GM23248 (cell line): Measurements from ENCODE around the gene TMEM115. TPM values are rescaled to one million over a fixed set of nuclear protein-coding genes. Genes with fewer than 3 reads are reported as not detected.

Experiments
- DNase-seq: peaks from one replicate; pipeline ENCODE4 v3.0.0-alpha.2; 2015
- H2AFZ ChIP-seq: fragments of 200-600 bp; sonication (generic); 2 replicates; pipeline ENCODE4 v1.6.1; 2016; ENCODE audit warnings: antibody characterized with exemption
- H3F3A ChIP-seq: fragments of 200-600 bp; sonication (generic); 2 replicates; pipeline ENCODE4 v1.6.1; 2016; ENCODE audit warnings: mild to moderate bottlenecking, antibody characterized with exemption, mixed run types; ENCODE audit not compliant: insufficient read depth
- H3K27ac ChIP-seq: fragments of 200-600 bp; sonication (generic); 2 replicates; pipeline ENCODE4 v1.5.1; 2016; ENCODE audit warnings: mild to moderate bottlenecking
- H3K27me3 ChIP-seq: fragments of 200-600 bp; sonication (generic); replicated peaks from 2 replicates; pipeline ENCODE4 v1.6.1; 2016; ENCODE audit warnings: mild to moderate bottlenecking; ENCODE audit not compliant: insufficient read depth
- H3K36me3 ChIP-seq: fragments of 200-600 bp; sonication (generic); 2 replicates; pipeline ENCODE4 v1.6.1; 2016; ENCODE audit warnings: low read depth, mild to moderate bottlenecking
- H3K4me1 ChIP-seq: fragments of 200-600 bp; sonication (generic); 2 replicates; pipeline ENCODE4 v1.6.1; 2016; ENCODE audit warnings: mild to moderate bottlenecking; ENCODE audit not compliant: insufficient read depth
- H3K4me2 ChIP-seq: fragments of 200-600 bp; sonication (generic); one replicate; pipeline ENCODE4 v1.6.1; 2016; ENCODE audit warnings: mild to moderate bottlenecking; ENCODE audit not compliant: unreplicated experiment
- H3K4me3 ChIP-seq: fragments of 200-600 bp; sonication (generic); 2 replicates; pipeline ENCODE4 v1.5.1; 2016; ENCODE audit warnings: mild to moderate bottlenecking
- H3K79me2 ChIP-seq: fragments of 200-600 bp; sonication (generic); 2 replicates; pipeline ENCODE4 v1.6.1; 2016; ENCODE audit warnings: mild to moderate bottlenecking; ENCODE audit not compliant: insufficient read depth
- H3K9ac ChIP-seq: fragments of 200-600 bp; sonication (generic); 2 replicates; pipeline ENCODE4 v1.6.1; 2016; ENCODE audit warnings: mild to moderate bottlenecking
- H3K9me2 ChIP-seq: fragments of 200-600 bp; sonication (generic); 2 replicates; pipeline ENCODE4 v1.6.1; 2016; ENCODE audit warnings: mixed run types, mild to moderate bottlenecking, moderate library complexity; ENCODE audit not compliant: insufficient read depth
- H3K9me3 ChIP-seq: fragments of 200-600 bp; sonication (generic); one replicate; pipeline ENCODE4 v1.6.1; 2017; ENCODE audit warnings: low read depth
- H4K20me1 ChIP-seq: fragments of 200-600 bp; sonication (generic); 2 replicates; pipeline ENCODE4 v1.6.0; 2016; ENCODE audit not compliant: insufficient read depth
- EZH2 ChIP-seq: fragments of 200-600 bp; sonication (generic); IDR thresholded peaks from 2 replicates; pipeline ENCODE4 v1.6.1; 2018; ENCODE audit warnings: antibody characterized with exemption, mild to moderate bottlenecking; ENCODE audit not compliant: insufficient read depth, poor library complexity, severe bottlenecking
- EZH2phosphoT487 ChIP-seq: fragments of 200-600 bp; sonication (generic); IDR thresholded peaks from 2 replicates; pipeline ENCODE4 v1.6.1; 2018; ENCODE audit warnings: antibody characterized with exemption, moderate library complexity, mild to moderate bottlenecking, low read depth; ENCODE audit not compliant: insufficient read depth
- WGBS, 2 experiments: methylation state at CpG; one replicate each; pipeline ENCODE4 v1.1.6; 2015 to 2017; ENCODE audit warnings: low lambda C conversion rate in 2 of 2, low coverage in 1 of 2; ENCODE audit errors: missing lambda C conversion rate in 2 of 2; 5-methylcytosine and 5-hydroxymethylcytosine counted together
- in situ Hi-C: fragments of 300-500 bp; cut with MboI; formaldehyde crosslinking; loops from 2 replicates; pipeline ENCODE4 v1.15.0; 2020
- polyA plus RNA-seq: library from polyadenylated mRNA; unstranded; fragments of >200 nt; fragmentation: Nextera tagmentation; extraction: Ambion mirVana; gene quantifications from 2 replicates; pipeline ENCODE4 v1.2.1, GENCODE V29; 2016
- total RNA-seq: library from RNA; depleted of rRNA; stranded (reverse); fragments of >200 nt; shearing (Covaris generic); gene quantifications from 2 replicates; pipeline ENCODE4 v1.2.3, GENCODE V29; 2014

TMEM115 gene
- total and polyA plus RNA-seq, 2 experiments from 2014 or later, result 73.1 to 95.4 TPM

DNA sequence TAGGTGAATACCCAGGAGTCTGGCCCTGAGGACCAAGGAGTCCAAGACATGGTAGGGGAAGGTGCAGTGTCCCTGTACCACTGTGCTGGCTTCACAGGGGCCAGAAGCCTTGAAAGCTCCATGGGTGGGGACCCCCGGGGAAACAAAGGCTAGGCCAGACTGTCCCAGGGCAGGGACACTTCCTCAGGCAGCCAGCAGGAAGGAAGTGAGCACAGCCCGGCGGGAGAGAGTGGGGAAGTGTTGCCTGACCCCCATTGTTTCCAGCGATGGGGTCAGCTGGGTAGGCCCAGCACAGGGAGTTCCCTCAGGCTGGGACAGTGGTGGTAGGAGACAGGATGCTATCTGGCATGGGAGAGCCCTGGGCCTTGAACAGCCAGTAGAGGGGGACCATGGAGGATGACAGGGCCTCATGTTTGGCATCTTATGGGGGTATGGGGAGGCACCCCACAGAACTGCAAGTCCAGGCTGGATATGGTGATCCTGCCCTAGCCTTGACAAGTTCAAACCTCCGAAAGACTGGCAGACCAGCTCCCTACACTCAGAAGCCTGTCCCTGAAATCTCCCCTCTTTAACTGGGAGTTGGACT lies 35.6 kb downstream of the TMEM115 start:
- H3K27ac ChIP-seq, result no peak overlapping the region
- H3K4me1 ChIP-seq, result peaks cover 21% of the 10 kb centered on the region
- H3K36me3 ChIP-seq, result no peaks in the 10 kb centered on the region
- TF ChIP-seq EZH2, result no peak
- TF ChIP-seq EZH2phosphoT487, result no peak
- H4K20me1 ChIP-seq, result no peaks in the 10 kb centered on the region
- H3K9ac ChIP-seq, result no peak overlapping the region
- H3K9me3 ChIP-seq, result no peaks in the 10 kb centered on the region
- no peaks in the 10 kb centered on the region for H3K9me2 ChIP-seq
- no peaks in the 10 kb centered on the region for H3K27me3 ChIP-seq
- peaks cover 5% of the 10 kb centered on the region for H3F3A ChIP-seq
- H3K4me3 ChIP-seq, result no peak overlapping the region
- in situ Hi-C loops, result no loop called here
- H3K79me2 ChIP-seq, result peaks cover 39% of the 10 kb centered on the region
- H2AFZ ChIP-seq, result no peak overlapping the region
- DNase-seq, result no peak
- 63 to 65% methylated on average over 5 of the region's 5 CpGs for WGBS, 2 experiments
- H3K4me2 ChIP-seq, result no peak overlapping the region

DNA sequence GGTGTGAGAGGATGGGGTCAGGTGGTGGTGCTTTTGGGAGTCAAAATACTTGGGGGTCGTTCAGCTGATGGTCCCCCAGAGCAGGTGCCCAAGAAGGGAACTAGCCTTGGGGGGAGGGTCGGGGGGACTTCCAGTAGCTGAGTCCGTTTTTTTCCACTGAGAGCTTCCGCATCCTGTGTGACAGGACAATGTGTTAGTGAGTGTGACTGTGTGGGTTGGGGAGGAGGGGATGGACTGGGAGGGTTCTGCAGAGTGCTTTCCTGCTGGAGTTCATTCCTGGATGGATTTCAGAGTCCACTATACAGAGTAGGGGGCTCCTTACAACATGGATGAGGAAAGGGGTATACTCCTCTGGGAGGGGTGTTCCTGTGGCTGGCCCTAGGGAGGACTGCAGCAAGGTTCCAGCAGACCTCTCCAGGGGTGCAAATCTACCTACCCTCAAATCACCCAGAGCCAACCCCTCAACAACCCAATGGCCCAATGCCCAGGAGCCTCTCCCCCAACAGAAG lies 36.2 kb downstream of the TMEM115 start:
- no peak overlapping the region for H3K9ac ChIP-seq
- WGBS, 2 experiments, result 57 to 64% methylated on average over 4 of the region's 4 CpGs
- no peak overlapping the region for H2AFZ ChIP-seq
- no peaks in the 10 kb centered on the region for H3K9me2 ChIP-seq
- no peaks in the 10 kb centered on the region for H3K36me3 ChIP-seq
- H3K27me3 ChIP-seq, result no peaks in the 10 kb centered on the region
- no peak overlapping the region for H3K4me3 ChIP-seq
- H3K79me2 ChIP-seq, result peaks cover 44% of the 10 kb centered on the region
- peaks cover 17% of the 10 kb centered on the region for H3K4me1 ChIP-seq
- in situ Hi-C loops, result no loop called here
- H3K27ac ChIP-seq, result no peak overlapping the region
- H3F3A ChIP-seq, result no peaks in the 10 kb centered on the region
- DNase-seq, result no peak
- no peak overlapping the region for H3K4me2 ChIP-seq
- no peaks in the 10 kb centered on the region for H4K20me1 ChIP-seq
- H3K9me3 ChIP-seq, result no peaks in the 10 kb centered on the region
- TF ChIP-seq EZH2, result no peak
- TF ChIP-seq EZH2phosphoT487, result no peak

DNA sequence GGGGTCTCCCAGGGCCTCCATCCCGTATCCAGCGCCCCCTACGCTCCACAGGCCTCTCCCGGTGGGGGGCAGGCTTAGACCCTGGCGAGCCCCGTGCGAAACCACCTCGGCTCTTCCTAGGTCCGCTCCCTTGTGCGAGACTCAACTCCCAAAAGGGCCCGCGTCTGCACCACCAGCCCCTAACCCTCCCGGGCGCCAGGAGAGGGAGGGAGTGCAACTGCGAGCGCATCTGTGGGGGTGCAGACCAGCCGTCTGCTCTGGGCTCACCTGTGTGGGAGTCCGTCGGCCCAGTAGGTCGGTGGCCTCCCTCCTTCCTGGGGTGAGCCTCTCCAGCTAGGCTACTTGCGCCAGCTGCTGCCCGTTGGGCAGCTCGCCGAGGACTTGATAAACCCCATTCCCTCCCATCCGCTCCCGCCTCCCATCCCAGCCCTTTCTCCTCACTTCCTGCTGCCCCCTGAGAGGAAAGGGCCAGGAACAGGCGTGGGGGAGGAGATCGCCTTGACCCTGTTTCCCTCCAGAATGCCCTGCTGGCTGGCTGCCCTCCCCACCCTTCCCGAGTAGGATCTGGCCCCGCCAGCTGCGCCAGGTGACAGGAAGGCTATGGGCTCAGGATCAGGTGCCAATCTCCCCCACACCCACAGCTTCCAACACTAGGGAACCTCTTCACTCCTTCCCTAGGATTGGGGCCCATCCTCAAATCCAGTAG lies 36.8 kb downstream of the TMEM115 start, which contains the start of gene HYAL2:
Gene HYAL2 (minus strand): TSS at position 360 of the 706 bp plus-strand sequence. CDS start 2,256 bp downstream, outside the sequence.
- Histone ChIP-seq H3K36me3 (no peaks in the 10 kb centered on the region), H4K20me1 (no peaks in the 10 kb centered on the region), H2AFZ (peak within 1 kb of the TSS; percentile 93), H3K79me2 (peaks cover 41% of the 10 kb centered on the region), H3K4me1 (peaks cover 17% of the 10 kb centered on the region), H3K27me3 (no peaks in the 10 kb centered on the region), H3F3A (no peaks in the 10 kb centered on the region), H3K9me3 (no peaks in the 10 kb centered on the region), H3K4me3 (peak within 1 kb of the TSS; percentile 91), H3K27ac (peak within 1 kb of the TSS; percentile 90), H3K4me2 (peak within 1 kb of the TSS; percentile 91), H3K9me2 (no peaks in the 10 kb centered on the region), H3K9ac (peak within 1 kb of the TSS; percentile 96)
- DNase-seq, result no peak
- TF ChIP-seq EZH2 (no peak), EZH2phosphoT487 (no peak)
- WGBS, 2 experiments, result 64 to 69% methylated on average over 28 to 31 of the region's 31 CpGs
- in situ Hi-C loops, result no loop called here

GRCh38 chr3:50322115-50322385 lies 37.3 kb downstream of the TMEM115 start:
- Histone ChIP-seq H3K4me1 (peaks cover 14% of the 10 kb centered on the region), H2AFZ (peak overlapping the region; percentile 93), H3K4me2 (peak overlapping the region; percentile 91), H3K27ac (no peak overlapping the region), H3F3A (no peaks in the 10 kb centered on the region), H3K79me2 (peaks cover 36% of the 10 kb centered on the region), H3K9ac (peak overlapping the region; percentile 96), H3K27me3 (no peaks in the 10 kb centered on the region), H3K4me3 (peak overlapping the region; percentile 91), H3K36me3 (no peaks in the 10 kb centered on the region), H4K20me1 (no peaks in the 10 kb centered on the region), H3K9me2 (no peaks in the 10 kb centered on the region), H3K9me3 (no peaks in the 10 kb centered on the region)
- in situ Hi-C loops, result no loop called here
- WGBS, 2 experiments, result 30 to 46% methylated on average over 11 to 14 of the region's 14 CpGs
- TF ChIP-seq EZH2phosphoT487 (no peak), EZH2 (no peak)
- DNase-seq, result no peak
